HG03460 (cell line): ENCODE results near the gene GREM1.

Source experiments
- ATAC-seq: cut with Tn5 transposase; IDR thresholded peaks from one replicate; pipeline ENCODE4 v1.9.1; 2021; ENCODE audit not compliant: unreplicated experiment

Gene GREM1

GRCh38 chr15:32730677-32731654 is 13.2 kb downstream of the GREM1 start:
- no peak for ATAC-seq

GRCh38 chr15:32732574-32733157 is 14.9 kb downstream of the GREM1 start:
- no peak for ATAC-seq

GRCh38 chr15:32733281-32733680 is 15.5 kb downstream of the GREM1 start:
- ATAC-seq, result no peak

GRCh38 chr15:32735989-32736700 is 18.3 kb downstream of the GREM1 start:
- no peak for ATAC-seq

GRCh38 chr15:32736701-32737061 is 18.9 kb downstream of the GREM1 start:
- no peak for ATAC-seq

- no peak for ATAC-seq
Observed at GRCh38 chr15:32737304-32737703, 19.5 kb downstream of the GREM1 start.

- ATAC-seq, result no peak
Observed at GRCh38 chr15:32738666-32739065, 20.9 kb downstream of the GREM1 start.

- no peak for ATAC-seq
Observed at GRCh38 chr15:32739522-32740063, 21.8 kb downstream of the GREM1 start.

- ATAC-seq, result no peak
Observed at GRCh38 chr15:32743411-32744140, 25.8 kb downstream of the GREM1 start.

- ATAC-seq, result no peak
Observed at GRCh38 chr15:32746116-32746857, 28.5 kb downstream of the GREM1 start.

- no peak for ATAC-seq
Observed at GRCh38 chr15:32747921-32748342, 30.1 kb downstream of the GREM1 start.

GRCh38 chr15:32750979-32751378 is 33.2 kb downstream of the GREM1 start:
- no peak for ATAC-seq

GRCh38 chr15:32757426-32757825 is 39.6 kb downstream of the GREM1 start:
- ATAC-seq, result no peak

- ATAC-seq, result no peak
Observed at GRCh38 chr15:32763295-32763694, 45.5 kb downstream of the GREM1 start.

GRCh38 chr15:32765236-32765635 is 47.4 kb downstream of the GREM1 start:
- ATAC-seq, result no peak

- ATAC-seq, result no peak
Observed at GRCh38 chr15:32766101-32766500, 48.3 kb downstream of the GREM1 start.

GRCh38 chr15:32767236-32767635 is 49.4 kb downstream of the GREM1 start:
- ATAC-seq, result no peak

- no peak for ATAC-seq
Observed at GRCh38 chr15:32774022-32774421, 56.2 kb downstream of the GREM1 start.

GRCh38 chr15:32775103-32775502 is 57.3 kb downstream of the GREM1 start:
- ATAC-seq, result no peak
